GM18520 (cell line): ENCODE measurements around the gene MACF1.
A peak's percentile ranks its signal among the peaks of the same experiment; 100 is the strongest.

Experiments used
- ATAC-seq: cut with Tn5 transposase; IDR thresholded peaks from one replicate; pipeline ENCODE4 v1.9.1; 2021; ENCODE audit not compliant: unreplicated experiment

MACF1 gene

GRCh38 chr1:39258925-39259244, 54.4 kb downstream of the MACF1 start:
- no peak for ATAC-seq

- ATAC-seq = no peak
Observed at GRCh38 chr1:39261712-39262221, 57.3 kb downstream of the MACF1 start.

GRCh38 chr1:39262802-39263201, 58.3 kb downstream of the MACF1 start:
- no peak for ATAC-seq

- no peak for ATAC-seq
Observed at GRCh38 chr1:39266269-39266668, 61.8 kb downstream of the MACF1 start.

- no peak for ATAC-seq
Observed at GRCh38 chr1:39266792-39267191, 62.3 kb downstream of the MACF1 start.

GRCh38 chr1:39268112-39268581, 63.7 kb downstream of the MACF1 start:
- peak; percentile 33 for ATAC-seq

- ATAC-seq = no peak
Observed at GRCh38 chr1:39268906-39269305, 64.4 kb downstream of the MACF1 start.

GRCh38 chr1:39269349-39269748, 64.9 kb downstream of the MACF1 start:
- no peak for ATAC-seq

- ATAC-seq = peak; percentile 36
Observed at GRCh38 chr1:39269791-39270342, 65.4 kb downstream of the MACF1 start.

- no peak for ATAC-seq
Observed at GRCh38 chr1:39270368-39270767, 65.9 kb downstream of the MACF1 start.

- ATAC-seq = peak; percentile 36
Observed at GRCh38 chr1:39272027-39272797, 67.7 kb downstream of the MACF1 start.

- ATAC-seq = no peak
Observed at GRCh38 chr1:39272798-39273469, 68.4 kb downstream of the MACF1 start.

GRCh38 chr1:39275836-39276507, 71.5 kb downstream of the MACF1 start:
- ATAC-seq = no peak

GRCh38 chr1:39277879-39278278, 73.4 kb downstream of the MACF1 start:
- ATAC-seq = no peak

- no peak for ATAC-seq
Observed at GRCh38 chr1:39282537-39283216, 78.2 kb downstream of the MACF1 start.

GRCh38 chr1:39283858-39284257, 79.4 kb downstream of the MACF1 start:
- no peak for ATAC-seq

- ATAC-seq = no peak
Observed at GRCh38 chr1:39287541-39287940, 83.0 kb downstream of the MACF1 start.

GRCh38 chr1:39288735-39289465, 84.4 kb downstream of the MACF1 start:
- ATAC-seq = no peak

- no peak for ATAC-seq
Observed at GRCh38 chr1:39292401-39292800, 87.9 kb downstream of the MACF1 start.

GRCh38 chr1:39293375-39294070, 89.0 kb downstream of the MACF1 start:
- ATAC-seq = no peak
